NCI-H1048 (cell line): Measurements from ENCODE around the gene CD58.

ENCODE experiments used
- DNase-seq: peaks from one replicate; lab custom pipeline; 2025; lab: John Stamatoyannopoulos, UW

The CD58 gene

DNA sequence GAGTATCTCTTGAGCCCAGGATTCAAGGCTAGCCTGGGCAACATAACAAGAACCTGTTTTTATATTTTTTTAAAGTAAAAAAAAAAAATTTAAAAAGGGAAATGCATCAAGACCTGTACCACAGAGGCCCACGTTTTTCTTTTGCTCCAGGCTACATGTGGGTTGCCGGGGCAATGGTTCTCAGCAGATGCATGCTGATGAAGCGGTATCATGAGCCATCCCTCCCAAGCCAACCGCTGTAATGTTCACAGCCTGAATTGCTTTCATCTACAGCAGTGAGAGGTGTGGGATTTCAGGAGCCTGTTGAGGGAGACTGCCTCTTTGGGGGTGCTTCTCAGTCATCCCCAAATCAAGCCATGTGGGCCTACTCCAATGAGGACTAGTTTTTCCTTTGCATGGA is 60.5 kb downstream of the CD58 start:
- DNase-seq, result no peak

DNA sequence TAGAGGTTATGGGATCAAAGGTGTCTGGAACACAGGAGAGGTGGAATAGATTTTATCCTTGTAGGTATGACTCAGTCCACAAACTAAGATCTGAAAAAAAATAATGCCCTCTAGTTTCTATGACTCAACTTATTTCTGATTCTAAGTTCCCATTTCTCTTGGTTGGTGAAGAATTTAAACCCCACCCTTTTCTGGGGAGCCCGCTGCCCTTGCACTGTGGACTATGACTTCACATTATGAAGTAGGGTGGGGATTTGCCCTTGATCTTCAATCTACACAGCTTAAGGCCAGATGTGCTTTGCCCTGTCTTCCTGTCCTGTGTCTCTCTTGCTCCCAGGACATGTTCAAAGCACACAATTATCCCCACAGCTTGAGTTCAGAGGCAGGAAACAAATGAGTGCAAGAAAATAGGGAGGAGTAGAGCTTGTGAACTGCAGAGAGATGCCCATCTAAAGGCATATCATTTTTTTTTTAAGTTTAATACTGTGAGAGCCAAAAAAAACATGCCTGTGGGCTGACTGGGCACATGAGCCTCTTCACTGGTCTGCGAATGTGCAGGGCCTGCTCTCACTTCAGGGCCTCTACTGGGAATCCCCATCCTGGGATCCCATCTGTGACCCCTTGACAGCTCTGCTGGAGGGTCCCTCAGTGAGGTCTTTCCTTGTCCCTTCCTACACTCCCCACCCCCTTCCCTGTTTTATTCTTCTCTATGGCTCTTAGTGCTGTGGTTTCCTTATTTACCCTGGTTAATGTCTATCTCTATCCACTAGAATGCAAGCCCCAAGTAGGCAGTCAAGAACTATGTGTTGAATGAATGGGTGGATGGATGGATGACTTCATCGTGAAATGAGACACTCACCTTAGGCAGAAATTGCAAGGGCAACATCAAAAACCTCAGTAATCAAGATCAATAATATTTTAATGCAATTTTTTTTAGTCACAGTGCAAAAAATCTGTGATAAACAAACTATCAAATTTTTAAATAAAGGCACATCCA is 61.5 kb downstream of the CD58 start:
- DNase-seq, result no peak

DNA sequence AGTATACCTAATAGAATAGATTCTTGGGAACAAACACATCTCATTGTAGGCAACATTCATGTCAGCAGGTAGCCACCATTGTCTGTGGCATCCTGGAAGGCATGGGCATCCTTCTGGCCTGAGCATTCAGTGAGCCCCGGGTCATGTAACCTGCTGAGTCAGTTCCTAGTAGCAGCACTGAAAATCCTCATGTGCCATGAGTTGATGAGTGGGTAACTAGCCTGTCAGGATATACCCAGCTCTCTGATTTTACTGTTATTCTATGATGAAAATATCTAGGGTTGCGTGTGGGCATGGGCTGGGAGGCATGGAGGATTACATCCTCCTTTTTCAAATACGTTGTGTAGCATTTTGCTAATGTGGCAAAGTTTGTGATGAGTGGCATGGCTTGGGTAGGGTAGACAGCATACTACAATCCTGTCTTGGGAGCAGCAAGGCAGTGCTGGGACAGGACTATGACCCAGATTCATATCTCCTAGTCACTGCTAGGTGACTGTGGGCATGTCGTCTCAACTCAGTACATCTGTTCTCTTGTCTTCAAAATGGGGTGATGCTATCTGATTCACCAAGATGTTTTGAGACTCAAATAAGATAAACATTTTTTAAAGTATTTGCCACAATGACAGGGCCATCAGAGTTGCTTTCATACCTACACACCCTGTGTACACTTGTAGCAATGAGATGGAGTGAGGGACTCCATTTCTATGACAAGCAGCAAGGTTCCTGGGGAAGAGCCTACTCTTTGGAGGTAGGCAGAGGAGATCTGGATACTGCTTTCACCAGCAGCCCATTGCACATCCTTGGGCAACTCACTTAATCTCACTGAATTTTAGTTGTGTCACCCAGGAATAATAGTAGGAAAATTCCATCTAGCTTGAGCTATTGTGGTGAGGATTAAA is 62.5 kb downstream of the CD58 start:
- no peak for DNase-seq

DNA sequence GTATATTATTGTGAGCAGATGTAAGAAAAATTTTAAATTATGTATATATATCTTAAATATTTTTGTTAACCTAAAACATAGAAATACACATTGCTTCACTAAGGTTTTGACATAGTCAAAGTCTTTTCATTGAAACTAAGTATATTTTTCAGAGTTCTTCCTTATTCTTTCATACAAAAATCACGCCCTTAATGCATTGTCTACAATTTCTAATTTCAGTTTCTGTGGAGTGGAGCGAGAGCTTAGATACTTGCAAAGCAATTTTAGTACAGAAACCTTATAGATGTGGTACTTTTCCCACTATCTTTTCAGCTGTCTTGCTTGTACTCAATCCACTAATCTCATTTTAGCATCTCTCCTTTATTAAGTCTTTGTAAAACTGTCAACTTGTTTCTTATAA is 63.2 kb downstream of the CD58 start:
- DNase-seq, result no peak

DNA sequence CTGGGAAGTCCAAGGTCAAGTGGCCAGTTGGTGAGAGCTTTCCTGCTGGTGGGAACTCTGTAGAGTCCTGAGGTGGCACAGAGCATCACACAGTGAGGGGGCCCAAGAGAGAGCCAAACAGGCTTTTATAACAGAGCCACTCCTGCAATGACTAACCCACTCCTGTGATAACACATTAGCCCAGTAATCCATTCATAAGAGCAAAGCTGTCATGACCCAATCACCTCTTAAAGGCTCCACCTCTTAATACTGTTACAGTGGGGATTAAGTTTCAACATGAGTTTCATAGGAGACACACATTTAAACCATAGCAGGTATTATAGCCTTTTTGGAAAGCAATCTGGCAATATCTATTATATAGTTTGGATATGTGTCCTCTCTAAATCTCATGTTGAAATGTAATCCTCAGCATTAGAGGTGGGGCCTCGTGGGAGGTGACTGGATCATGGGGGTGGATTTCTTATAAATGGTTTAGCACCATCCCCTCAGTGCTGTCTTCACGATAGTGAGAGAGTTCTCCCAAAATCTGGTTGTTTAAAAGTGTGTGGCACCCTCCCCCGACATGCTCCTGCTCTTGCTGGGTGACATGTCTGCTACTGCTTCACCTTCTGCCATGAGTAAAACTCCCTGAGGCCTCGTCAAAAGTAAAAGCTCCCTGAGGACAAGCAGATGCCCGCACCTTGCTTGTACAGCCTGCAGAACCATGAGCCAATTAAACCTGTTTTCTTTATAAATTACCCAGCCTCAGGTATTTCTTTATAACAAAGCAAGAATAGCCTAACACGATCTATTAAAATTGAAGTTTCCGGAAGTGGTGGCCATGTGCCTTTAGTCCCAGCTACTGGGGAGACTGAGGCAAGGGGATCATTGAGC is 64.5 kb downstream of the CD58 start:
- DNase-seq, result no peak

DNA sequence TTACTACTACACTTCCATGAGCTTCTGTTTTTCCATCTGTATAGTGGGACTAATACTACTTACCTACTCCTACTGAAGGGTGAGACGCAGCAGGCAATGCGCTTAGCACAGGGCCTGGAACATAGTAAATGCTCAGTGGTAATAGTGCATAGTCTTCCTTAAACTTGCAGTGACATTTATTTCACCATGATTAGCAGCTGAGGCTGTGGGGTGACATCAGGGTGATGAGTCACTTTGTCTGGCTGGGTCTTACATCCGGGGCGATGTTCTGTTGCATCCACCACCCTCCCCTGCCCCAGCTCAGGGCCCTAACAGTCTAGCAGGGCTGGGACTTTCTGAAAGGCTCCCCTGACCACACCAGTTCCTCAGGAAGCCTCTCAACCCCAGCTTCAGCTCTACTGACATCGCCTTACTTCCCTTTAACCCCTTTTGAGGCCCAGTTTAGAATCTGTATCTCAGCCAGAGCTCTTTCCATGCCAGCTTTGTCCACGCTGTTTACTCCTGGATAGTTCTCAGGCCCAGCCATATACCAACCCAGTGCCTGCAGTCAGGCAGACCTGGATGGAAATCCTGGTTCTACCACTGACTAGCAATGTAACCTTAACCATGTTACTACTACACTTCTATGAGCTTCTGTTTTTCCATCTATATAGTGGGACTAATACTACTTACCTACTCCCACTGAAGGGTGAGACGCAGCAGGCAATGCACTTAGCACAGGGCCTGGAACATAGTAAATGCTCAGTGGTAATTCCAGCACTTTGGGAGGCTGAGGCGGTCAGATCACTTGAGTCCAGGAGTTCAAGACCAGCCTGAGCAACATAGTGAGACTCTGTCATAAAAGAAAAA is 66.3 kb downstream of the CD58 start:
- no peak for DNase-seq

DNA sequence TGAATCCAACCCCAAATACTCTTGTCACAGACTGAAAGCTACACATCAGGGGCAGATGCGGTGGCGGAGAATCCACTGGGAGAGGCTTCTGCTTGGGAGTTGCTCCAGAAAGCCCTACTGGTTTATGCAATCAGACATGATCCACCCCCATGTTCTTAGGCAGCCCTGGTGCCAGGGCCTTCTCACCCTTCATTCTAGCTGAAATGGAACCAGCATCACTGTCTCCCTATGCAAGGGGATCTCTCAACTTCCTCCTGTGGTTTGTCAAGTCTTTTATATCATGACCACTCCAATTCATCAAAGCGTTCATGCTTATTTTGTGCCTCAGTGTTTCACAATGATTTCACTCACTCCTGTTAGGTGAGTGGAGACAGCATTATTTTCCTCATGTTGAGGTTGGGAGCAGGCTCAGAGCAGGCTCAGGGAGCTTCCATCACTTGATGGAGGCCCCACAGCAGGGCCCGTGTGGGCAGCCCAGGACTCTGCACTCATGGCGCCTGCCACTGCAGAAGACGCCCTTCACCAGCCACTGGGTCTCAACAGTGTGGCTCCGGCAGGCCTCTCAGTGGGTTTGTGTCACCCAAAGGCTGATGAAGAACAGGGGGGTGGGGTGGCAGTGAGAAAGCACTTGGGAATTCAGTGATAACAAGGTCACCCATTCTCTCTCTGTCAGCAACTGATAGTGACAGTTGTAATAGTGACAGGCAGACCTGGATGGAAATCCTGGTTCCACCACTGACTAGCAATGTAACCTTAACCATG is 67.1 kb downstream of the CD58 start:
- no peak for DNase-seq

DNA sequence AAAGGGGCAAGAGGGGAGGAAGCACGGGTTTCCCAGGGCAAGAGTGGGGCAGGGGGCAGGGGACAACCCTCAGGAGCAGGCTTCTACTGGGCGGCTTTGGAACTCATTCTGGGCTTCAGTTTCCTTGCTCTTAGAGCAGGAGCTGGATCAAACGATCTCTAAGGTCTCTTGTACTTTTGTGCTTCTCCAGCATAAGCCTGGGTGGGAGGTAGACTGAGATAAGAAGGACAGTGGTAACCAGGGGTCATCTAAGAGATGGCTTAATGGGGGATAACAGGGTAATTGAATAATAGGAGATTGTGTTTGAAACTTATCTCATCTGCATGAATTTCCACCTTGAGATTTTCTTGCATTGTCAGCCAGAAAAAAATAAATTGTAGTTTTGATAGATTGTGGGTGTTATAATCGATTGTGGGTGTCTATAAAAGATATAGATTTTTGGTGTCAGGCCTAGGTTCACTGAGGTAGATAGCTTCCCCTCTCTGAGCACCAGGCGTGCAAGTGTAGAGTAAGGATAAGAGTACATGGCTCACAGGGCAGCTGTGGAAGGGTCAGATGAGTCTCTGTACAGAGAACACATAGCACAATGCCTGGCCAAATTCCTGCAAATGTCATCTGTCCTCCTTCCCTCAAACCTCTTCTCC is 68.0 kb downstream of the CD58 start:
- DNase-seq, result no peak

DNA sequence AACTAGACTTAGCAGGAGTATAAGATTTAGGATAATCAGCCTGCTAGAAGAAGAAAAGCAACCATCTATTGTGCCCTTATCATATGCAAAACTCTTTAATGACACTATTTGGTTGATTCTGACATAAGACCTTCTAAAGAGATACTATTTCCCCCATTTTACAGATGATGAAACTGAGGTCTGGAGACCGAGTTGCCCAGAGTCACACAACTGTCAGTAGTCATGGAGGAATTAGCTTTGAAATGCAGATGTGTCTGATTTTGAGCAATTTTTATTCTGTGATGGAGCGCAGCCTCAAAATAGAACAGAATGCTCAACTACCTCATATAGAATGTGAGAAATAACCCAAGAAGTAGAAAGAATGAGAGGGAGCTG is 69.0 kb downstream of the CD58 start:
- DNase-seq, result no peak

DNA sequence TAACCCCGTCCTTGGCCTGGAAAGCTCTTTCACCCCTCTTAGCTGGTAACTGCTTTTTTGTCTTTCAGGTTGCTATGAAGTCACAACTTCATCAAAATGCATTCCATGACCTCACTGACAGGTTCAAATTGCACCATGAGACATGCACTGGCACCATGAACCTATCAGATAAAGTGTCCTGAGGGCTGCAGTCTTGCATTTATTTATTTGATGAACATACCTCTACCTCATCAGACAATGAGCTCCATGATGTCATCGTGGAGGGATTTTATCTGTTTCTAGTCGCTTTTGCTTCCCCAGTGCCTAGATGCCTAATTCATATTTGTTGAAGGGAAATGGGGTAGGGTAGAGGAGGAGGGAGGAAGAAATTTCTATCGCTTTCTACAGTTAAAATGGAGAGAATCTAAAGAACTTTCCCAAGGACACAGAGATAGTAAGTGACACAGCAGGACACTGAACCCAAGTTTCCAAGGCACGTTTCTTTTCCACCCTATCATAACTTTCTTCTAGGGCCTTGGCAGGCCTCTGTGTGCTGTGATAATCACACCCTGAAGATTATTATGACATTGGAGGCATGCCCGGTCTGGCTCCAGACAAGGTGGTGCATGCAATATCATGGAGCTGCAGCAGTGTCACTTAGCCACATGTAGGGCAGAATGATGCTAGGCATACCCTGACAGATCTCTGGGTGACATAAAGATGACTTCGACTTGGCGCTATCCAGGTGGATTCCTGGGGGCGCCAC is 69.5 kb downstream of the CD58 start:
- no peak for DNase-seq

DNA sequence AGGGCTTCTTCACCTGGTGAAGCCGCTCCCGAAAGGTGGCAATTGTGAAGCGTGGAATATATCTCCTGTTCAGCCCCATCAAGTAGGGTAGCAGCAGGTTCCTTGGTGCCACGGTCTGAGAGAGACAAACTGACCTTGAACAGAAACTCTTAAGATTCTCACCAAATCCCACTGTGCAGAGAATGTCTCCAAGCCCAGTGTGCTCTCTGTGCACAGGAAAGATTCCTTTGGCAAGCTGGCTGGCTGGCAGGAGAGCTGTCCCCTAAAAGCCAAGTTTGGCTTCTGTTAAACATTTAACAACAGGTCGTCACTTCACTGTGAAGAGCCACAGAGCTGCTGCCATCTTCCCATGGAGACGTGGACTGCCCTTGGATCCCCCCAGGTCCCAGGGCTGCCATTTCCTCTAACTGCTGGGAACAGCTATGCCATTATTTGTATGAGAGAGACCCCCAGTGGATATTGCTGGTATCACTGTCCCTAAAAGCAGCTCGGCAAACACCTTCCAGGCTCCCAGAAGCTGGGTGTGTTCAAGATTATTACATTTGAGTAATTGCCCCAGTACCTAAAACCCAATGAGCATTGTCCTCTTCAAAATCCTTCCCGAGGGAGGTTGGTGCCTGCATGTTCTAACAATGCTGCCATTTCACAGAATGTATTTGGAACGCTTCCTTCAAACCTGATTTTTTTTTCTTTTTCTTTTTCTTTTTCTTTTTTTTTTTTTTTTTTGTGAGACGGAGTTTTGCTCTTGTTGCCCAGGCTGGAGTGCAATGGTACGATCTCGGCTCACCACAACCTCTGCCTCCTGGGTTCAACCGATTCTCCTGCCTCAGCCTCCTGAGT is 71.8 kb downstream of the CD58 start:
- DNase-seq, result peak; percentile 28

DNA sequence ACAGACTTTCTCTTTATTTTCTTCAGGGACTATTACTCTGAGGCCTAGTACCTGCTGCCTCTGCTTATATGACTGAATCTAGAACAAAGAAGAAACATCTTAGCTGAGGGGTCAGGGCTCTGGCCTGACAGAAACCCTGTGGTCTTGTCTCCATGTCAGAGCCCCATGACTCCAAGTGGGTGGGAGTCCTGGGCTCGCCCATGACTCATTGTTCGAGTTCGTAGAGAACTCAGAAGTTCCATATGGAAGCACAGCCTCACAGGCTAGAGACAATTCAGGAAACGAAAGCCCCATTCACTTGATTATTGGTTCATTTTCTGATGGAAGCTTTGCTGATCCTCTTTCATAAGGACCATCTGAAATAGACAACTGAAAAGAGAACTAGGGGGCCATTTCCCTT is 73.2 kb downstream of the CD58 start:
- no peak for DNase-seq

DNA sequence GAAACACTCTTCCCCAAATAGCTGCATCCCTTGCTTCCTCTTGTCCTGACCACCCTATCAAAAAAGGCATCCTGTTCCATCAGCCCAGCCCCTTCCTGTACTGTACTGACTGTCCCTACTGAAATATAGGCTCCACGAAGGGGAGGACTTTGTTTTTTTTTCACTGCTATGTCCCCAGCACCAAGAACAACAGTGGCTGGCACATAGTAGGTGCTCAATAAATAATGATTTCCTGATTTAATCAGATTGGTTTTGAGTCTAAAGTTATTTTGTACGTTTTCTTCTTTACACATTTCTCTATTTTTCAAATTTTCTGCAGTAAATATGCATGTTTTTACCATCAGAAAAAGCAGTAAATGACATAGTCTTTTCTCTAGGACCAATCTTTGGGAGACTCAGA is 73.9 kb downstream of the CD58 start:
- no peak for DNase-seq

DNA sequence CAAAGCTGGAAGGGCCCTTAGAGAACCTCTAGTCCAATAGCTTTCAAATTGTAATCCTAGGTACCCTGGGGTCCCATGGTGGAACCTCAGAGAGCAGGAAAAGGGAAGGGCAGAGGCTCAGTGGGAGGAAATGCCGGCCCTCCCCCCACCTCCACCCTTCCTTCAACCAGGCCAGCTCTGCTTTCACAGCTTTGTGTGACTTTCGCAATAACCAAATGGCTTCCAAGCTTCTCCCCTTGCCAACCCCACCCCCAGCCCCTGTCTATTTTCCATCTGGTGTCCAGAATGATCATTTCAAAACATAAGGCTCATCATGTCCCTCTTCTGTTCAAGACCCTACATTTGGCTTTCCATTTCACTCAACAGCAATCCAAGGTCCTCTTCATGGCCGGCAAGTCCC is 74.4 kb downstream of the CD58 start:
- no peak for DNase-seq

DNA sequence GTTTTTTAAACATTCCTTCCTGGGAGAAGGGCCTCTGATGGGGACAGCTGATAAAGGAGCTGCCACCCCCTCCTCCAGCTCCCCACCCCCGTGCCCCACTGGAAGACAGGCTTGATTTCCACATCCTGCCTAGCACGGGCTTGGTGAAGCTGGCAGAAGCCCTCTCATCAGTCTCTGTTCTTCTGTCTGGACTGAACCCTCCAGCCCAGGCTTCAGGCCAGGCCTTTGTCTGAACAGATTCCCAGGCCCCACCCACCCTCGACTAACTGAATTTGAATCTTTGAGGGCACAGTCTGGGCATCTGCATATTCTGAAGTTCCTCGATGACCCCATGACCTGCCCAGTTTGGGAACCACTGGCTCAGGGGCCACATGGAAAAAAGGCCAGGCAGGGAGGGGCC is 75.3 kb downstream of the CD58 start:
- no peak for DNase-seq

DNA sequence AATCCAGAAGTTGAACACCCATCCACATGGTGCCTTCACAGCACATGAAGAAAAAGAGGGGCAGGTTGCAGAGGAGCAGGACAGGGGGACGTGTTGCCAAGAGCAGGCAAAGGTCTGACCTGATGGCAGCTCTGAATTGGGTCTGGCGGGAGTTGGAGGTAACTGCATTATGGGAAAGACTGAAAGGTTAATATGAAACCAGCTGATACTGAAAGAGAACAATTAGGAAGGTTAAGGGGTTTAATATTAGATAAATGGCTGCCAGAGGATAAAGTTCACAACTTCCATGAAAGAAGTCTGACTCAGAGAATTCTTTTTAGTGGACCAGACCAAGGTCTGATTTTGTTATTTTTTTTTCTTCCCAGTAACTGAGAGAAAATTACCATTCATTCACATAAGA is 76.1 kb downstream of the CD58 start:
- DNase-seq, result no peak

DNA sequence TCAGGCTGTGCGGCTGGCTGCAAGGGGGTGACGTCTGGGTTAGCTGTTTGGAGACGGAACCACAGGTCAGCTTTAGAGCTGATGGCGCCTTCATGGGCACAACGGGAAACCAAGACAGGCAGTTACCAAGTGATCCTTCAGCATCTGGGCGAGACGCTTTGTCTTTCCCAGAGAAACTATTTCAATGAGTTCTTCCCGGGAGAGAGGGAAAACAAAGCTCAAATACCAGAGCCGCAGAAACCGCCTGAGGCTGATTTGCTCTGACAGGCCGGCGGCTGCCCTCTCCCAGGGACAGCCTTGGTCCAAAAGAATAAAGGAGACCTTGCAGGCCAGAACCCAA is 76.5 kb downstream of the CD58 start:
- no peak for DNase-seq
